Subcutaneous abdominal adipose tissue (tissue), 5 donors: Measurements from ENCODE around the gene MIDN.

Source experiments
- H3K27ac ChIP-seq: one replicate; pipeline ENCODE4 v1.7.0; 2013; ENCODE audit warnings: low read depth, mild to moderate bottlenecking, inconsistent platforms, low read length, moderate library complexity
- H3K27me3 ChIP-seq, 5 donors: one replicate each; pipeline ENCODE4 v1.7.0; 2013; ENCODE audit warnings: low read length in 5 of 5, inconsistent platforms in 1 of 5; ENCODE audit not compliant: control insufficient read depth in 5 of 5, insufficient read depth in 4 of 5
- H3K36me3 ChIP-seq, 5 donors: one replicate each; pipeline ENCODE4 v1.7.0; 2013; ENCODE audit warnings: low read length in 5 of 5; ENCODE audit not compliant: control insufficient read depth in 5 of 5, insufficient read depth in 5 of 5
- H3K4me1 ChIP-seq, 5 donors: one replicate each; pipeline ENCODE4 v1.7.0; 2013; ENCODE audit warnings: low read length in 5 of 5, mild to moderate bottlenecking in 3 of 5, moderate library complexity in 1 of 5; ENCODE audit not compliant: control insufficient read depth in 5 of 5, insufficient read depth in 5 of 5
- H3K4me3 ChIP-seq, 5 donors: one replicate each; pipeline ENCODE4 v1.7.0; 2013; ENCODE audit warnings: low read length in 5 of 5, low read depth in 1 of 5
- H3K9ac ChIP-seq, 5 donors: one replicate each; pipeline ENCODE4 v1.7.0; 2013; ENCODE audit warnings: low read length in 5 of 5, mild to moderate bottlenecking in 4 of 5, moderate library complexity in 3 of 5
- H3K9me3 ChIP-seq, 5 donors: one replicate each; pipeline ENCODE4 v1.7.0; 2013; ENCODE audit warnings: low read length in 5 of 5; ENCODE audit not compliant: control insufficient read depth in 5 of 5
- donor health status: healthy.
- donor health status: healthy.
- donor health status: healthy.
- donor health status: healthy.
- donor health status: healthy.

The MIDN gene

DNA sequence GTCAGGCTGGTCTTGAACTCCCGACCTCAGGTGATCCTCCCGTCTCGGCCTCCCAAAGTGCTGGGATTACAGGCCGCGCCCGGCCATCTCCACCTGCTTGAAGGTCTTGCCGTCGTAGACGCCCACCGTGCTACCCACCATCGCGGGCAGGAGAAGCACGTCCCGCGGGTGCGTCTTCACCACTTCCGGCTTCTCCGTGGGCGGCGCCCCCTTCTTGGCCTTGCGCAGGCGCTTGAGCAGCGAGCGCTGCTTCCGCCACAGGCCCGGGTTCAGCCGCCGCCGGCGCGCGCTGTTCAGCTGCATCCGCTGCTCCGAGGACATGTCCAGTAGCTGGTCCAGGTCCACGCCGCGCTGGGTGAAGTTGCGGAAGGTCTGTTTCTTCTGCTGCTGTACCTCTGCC is 58.9 kb downstream of the MIDN start:
- Histone ChIP-seq H3K4me1 (no peaks in the 10 kb centered on the region), H3K9ac (no peak overlapping the region), H3K27me3 (peaks cover 5 to 20% (median 18%) of the 10 kb centered on the region in 5 donors), H3K4me3 (no peak overlapping the region), H3K36me3 (no peaks in the 10 kb centered on the region), H3K27ac (no peak overlapping the region), H3K9me3 (no peaks in the 10 kb centered on the region)

DNA sequence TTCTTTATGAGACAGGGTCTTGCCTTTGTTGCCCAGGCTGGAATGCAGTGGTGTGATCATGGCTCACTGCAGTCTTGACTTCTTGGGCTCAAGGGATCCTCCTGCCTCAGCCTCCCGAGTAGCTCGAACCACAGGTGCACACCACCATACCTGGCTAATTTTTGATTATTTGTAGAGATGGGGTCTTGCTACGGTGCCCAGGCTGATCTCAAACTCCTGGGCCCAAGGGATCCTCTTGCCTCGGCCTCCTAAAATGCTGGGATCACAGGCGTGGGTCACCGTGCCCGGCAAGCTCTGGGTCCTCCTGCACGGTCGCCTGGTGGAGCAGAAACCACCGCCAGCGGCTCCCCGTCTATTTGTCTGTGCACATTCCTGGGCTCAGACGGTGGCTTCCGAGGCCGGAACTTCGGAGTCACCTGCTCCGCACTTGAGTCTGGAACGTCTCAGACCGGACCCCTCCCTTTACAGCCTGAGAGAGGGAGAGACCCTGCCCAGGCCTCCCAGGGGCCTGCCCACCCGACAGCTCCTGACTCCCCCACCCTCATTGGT is 59.4 kb downstream of the MIDN start:
- Histone ChIP-seq H3K4me1 (no peaks in the 10 kb centered on the region), H3K27ac (no peak overlapping the region), H3K27me3 (peaks cover 5 to 20% (median 19%) of the 10 kb centered on the region in 5 donors), H3K9ac (no peak overlapping the region), H3K4me3 (no peak overlapping the region), H3K36me3 (no peaks in the 10 kb centered on the region), H3K9me3 (no peaks in the 10 kb centered on the region)

DNA sequence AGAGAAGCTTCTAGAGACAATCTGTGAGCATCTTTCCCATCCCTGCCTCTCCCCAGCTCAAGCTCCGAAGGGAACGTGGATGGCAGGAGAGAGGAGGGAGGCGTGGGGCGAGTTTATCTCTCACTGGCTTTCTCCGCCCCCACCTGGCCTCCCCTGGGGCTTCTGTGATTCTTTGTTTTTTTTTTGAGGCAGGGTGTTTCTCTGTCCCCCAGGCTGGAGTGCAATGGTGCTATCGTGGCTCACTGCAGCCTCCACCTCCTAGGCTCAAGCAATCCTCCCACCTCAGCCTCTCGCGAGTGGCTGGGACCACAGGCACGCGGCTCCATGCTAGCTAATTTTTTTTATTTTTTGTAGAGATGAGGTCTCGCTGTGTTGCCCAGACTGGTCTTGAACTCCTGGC is 60.3 kb downstream of the MIDN start:
- Histone ChIP-seq H3K9me3 (no peaks in the 10 kb centered on the region), H3K4me3 (no peak overlapping the region), H3K27ac (no peak overlapping the region), H3K36me3 (no peaks in the 10 kb centered on the region), H3K27me3 (peaks cover 13 to 29% (median 27%) of the 10 kb centered on the region in 5 donors), H3K4me1 (no peaks in the 10 kb centered on the region), H3K9ac (no peak overlapping the region)
